ENCODE results near the gene RABL3.

DNA sequence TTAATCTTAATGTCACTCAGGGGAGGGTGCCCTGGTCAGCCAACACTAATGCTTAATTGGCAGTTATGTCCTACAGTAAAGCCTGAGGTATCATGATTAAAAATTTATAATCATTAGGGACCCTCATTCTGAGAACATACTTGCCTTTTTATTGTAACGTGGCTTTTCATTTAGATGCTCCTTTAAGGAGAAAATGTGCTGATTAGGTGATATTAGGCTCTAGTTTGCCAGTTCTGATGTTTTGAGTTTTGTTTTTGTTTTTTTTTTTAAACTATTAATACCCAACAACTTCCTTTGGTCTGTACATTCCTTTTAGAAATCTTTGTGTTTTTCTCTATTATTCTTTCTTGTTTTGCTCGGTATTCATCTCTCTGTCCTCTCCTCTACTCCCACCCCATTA lies 10.5 kb upstream of the RABL3 start:
- TF ChIP-seq, protein P1, sequence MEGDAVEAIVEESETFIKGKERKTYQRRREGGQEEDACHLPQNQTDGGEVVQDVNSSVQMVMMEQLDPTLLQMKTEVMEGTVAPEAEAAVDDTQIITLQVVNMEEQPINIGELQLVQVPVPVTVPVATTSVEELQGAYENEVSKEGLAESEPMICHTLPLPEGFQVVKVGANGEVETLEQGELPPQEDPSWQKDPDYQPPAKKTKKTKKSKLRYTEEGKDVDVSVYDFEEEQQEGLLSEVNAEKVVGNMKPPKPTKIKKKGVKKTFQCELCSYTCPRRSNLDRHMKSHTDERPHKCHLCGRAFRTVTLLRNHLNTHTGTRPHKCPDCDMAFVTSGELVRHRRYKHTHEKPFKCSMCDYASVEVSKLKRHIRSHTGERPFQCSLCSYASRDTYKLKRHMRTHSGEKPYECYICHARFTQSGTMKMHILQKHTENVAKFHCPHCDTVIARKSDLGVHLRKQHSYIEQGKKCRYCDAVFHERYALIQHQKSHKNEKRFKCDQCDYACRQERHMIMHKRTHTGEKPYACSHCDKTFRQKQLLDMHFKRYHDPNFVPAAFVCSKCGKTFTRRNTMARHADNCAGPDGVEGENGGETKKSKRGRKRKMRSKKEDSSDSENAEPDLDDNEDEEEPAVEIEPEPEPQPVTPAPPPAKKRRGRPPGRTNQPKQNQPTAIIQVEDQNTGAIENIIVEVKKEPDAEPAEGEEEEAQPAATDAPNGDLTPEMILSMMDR (conservative IDR thresholded peaks at IDR 0.05; ENCODE audit: low read depth, low read length): no peak
- TF ChIP-seq RAD21 (IDR thresholded peaks at IDR 0.05; ENCODE audit: low read length) (no peak), BHLHE40 (IDR thresholded peaks at IDR 0.05; ENCODE audit: low read depth, low read length) (no peak), CHD1 (IDR thresholded peaks at IDR 0.05; ENCODE audit: low read depth, low read length) (no peak), POLR2A (IDR thresholded peaks at IDR 0.05; ENCODE audit: low read depth, low read length) (no peak), MXI1 (IDR thresholded peaks at IDR 0.05; ENCODE audit: borderline replicate concordance, low read depth, low read length) (no peak)
- TF ChIP-seq, protein P2, sequence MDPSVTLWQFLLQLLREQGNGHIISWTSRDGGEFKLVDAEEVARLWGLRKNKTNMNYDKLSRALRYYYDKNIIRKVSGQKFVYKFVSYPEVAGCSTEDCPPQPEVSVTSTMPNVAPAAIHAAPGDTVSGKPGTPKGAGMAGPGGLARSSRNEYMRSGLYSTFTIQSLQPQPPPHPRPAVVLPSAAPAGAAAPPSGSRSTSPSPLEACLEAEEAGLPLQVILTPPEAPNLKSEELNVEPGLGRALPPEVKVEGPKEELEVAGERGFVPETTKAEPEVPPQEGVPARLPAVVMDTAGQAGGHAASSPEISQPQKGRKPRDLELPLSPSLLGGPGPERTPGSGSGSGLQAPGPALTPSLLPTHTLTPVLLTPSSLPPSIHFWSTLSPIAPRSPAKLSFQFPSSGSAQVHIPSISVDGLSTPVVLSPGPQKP (IDR thresholded peaks at IDR 0.05; ENCODE audit: borderline replicate concordance, low read depth, low read length): no peak
